GOT3 (cell line): Measurements from ENCODE around the gene ST6GAL1.
"Not testable (repeated sequence)": the region's sequence is repeated elsewhere in the genome, so short reads cannot be mapped to it uniquely, and the experiment has no call there.

Source experiments
- DNase-seq: peaks from one replicate; lab custom pipeline; 2025; ENCODE audit warnings: mixed read lengths; lab: John Stamatoyannopoulos, UW

ST6GAL1 gene

DNA sequence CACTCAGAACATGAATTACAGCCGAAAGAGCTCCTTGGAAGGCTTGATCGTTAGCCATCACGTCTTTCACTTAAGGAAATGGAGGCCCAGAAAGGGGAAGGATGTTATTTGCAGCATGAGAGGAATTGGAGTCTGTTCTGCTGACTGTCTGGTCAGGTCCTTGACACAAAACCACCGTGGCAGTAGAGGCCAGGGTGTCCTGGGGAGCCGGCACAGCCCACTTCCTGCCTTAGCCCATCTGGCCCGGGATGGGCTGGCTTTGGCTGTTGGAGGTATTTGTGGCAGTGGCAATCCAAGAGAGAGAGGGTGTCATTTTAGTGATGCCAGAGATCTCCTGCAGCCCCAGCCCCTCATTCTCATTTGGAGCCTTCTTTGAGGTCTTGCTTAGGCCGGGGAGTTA is 37.4 kb downstream of the ST6GAL1 start:
- DNase-seq: no peak

DNA sequence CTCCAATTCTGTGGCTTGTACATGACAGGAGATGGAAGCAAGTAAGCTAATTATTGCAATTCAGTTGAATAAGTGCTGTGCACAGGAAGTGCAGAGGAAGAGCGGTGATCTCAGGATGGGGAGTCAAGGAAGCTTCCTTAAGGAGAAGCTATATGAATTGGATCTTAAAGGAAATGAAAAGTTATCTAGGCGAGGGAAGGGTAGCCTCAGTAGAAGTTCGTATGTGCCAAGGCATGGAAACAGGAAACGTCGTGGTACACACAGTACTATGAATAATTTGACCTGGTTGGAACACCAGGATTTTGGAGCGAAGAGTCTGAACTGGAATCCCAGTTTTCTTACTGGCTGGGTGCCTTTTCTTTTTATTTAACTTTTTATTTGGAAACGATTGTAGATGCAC is 39.3 kb downstream of the ST6GAL1 start:
- DNase-seq: no peak

DNA sequence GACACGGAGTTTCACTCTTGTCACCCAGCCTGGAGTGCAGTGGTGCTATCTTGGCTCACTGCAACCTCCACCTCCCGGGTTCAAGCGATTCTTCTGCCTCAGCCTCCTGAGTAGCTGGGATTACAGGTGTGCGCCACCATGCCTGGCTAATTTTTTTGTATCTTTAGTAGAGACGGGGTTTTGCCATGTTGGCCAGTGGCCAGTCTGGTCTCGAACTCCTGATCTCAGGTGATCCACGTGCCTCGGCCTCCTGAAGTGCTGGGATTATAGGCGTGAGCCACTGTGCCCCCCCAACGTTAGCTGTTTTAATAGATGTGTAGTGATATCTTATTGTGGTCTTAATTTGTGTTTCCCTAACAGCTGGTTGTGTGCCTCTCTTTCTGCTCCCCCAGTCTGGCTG is 40.8 kb downstream of the ST6GAL1 start:
- DNase-seq: not testable (repeated sequence)

DNA sequence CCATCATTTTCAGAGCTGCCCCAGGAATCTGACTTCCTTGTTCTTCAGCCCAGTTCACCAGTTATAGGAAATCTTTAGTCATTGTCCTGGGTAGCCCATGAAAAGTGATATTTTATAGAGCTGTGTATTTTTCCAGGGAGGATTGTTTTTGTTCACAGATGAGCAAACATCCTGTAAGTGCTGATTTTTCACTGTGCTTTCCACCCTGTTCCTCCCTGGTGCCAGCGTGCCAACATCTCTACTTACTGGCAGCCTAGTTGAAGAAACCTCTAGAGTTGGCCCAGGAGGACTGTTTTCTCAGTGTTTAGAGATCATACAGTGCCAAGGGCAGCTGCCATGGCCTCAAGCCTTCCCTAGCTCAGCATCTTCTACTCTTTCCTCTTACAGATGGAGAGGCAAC is 41.3 kb downstream of the ST6GAL1 start:
- DNase-seq: no peak

DNA sequence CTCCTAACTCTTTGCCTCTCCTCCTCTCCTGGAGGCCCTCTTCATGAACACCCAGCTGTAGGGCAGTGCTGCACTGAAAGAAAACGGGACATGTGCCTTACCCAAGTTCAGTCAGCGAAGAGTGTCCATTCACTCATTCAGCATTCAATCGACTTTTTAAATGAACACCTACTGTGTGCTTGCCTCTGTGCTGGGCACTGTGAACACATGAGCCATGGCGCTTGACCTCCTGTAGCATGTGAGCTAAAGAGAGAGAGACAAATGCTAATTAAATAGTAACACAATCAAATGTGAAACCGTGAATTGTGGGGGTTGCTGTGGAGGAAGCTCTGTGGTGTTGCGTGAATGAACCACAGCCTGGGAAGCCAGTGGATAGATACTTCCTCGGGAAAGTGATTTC is 43.4 kb downstream of the ST6GAL1 start:
- no peak for DNase-seq

DNA sequence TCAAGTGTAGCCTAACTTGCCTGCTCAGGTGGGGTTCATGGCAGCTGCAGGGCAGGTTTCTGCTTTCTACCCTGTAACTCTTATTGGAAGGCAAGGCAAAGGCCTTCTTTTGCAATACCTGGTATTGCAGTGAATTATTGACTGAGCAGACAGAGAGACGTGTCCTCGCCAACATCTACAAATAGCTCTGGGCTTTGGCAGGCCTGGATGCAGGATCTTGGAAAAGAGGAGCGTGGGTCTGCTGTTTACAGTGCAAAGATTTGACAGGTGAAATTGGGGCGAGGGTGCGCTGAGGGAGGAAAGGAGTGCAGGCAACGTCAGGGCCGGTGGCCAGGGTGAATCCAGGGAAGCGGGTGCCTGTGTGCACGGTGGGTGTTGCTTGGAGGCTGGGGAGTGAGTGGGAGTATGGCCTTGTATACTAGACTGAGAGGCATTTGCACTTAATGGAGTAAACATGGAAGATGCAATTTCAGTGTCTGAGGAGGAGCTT is 44.5 kb downstream of the ST6GAL1 start:
- no peak for DNase-seq

DNA sequence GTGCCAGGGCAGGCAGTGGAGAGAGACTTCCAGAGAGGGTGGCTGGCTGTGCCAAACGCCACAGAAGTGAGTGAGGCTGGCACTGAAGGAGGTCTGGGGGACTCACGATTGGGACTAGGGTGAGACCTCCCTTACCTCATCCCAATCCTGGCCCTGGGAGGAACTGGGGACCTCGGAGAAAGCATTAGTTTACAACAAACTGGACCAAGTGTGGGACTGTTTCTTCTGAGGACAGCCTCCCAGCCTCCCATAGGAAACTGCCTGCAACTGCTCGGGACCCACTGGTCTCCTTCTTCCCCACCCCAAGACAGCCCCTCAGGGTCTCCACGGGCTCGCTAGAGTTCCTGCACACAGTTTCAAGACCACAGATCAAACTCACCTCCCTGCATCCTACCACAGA is 45.4 kb downstream of the ST6GAL1 start:
- no peak for DNase-seq

DNA sequence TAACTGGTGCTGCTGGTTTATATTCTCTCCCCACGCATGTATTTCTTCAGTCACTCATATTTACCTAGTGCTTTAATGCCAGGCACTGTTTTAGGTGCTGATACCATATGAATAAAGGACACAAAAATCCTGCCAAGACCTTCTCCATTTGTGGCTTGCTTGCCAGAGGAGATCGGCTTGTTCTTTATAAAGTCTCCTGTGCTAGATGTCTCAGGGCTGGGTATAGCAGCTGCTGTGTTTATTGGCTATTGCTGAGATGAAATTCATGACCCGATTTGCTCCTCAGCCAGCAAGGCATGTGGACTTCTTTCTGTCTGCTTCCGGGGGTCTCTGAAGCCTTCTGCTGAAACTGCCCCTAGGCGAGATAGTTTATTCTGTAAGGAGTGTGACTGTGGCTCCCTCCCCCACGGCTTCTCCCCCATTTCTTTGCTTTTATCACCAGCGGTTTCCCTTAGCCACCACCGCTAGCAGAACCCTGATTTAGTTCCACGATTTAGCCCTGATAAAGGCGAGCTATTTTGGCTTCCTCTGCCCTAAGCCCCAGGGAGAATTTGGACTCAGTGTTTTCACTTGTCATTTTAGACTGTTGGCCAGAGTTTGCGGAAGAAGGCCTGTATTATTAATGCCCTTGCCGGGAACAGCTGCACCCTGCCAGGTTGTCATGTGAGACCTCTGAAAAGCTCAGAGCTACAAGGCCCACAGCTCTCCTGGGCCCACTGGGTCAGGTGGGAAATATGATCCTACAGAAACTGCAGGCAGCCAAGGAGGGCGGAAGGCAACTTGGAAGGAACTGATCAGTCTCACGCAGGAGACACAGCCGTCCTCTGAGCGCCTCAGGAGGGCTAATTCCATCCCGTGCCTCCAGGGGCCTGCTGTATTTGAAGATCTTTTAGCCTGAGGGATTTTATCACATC is 46.8 kb downstream of the ST6GAL1 start:
- no peak for DNase-seq

DNA sequence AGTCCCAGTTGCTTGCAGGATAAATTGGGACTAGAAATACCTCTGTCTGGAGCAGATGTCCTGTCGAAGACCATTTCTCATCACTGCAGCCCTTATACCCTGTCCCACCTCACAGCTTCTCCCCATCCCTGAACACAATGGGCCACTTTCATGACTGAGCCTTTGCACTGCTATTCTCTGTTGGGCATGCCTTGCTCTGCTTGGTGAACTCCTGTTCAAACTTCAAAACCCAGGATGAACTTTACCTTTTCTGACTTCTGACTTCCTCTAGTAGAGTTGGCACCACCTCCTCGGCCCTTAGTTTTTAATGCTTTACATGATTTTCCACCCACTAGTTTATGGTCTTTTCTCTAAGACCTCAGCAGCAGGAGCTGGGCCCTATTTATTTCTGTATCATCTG is 48.4 kb downstream of the ST6GAL1 start:
- no peak for DNase-seq

DNA sequence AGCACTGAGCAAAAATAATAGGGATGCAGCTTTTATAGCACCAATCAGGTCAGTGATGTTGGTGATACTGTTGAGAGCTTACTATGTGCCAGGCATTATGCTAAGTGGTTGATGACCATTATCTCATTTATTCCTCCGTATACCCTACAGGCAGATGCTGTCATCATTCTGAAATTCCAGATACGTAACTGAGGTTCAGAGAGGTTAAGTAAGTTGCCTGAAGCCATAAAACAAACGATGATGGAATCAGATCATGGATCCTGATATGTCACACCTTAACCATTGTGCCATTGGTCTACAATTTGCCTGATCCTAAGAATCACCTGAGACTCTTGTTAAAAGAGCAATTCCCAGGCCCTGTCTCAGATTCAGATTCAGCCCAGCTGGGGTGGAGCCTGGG is 49.5 kb downstream of the ST6GAL1 start:
- DNase-seq: no peak

DNA sequence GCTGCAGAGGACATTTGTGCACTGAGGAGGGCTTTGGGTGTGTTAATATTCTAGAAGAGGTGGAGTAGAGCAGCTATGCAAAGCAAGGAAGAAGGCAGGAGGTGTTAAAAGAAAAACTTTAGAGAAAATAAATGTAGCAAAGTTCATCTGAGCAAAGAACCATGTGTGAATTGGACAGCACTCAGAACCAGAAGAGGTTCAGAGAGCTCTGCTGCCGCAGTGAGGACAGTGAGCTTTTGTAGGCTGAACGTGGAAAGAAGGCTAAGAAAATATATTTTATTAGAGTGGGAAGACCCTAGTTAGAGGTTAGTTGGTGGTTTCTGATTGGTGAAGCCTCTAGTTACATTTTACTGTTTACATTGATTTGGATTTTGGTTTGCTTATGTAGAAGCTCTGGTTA is 50.7 kb downstream of the ST6GAL1 start:
- DNase-seq: no peak

DNA sequence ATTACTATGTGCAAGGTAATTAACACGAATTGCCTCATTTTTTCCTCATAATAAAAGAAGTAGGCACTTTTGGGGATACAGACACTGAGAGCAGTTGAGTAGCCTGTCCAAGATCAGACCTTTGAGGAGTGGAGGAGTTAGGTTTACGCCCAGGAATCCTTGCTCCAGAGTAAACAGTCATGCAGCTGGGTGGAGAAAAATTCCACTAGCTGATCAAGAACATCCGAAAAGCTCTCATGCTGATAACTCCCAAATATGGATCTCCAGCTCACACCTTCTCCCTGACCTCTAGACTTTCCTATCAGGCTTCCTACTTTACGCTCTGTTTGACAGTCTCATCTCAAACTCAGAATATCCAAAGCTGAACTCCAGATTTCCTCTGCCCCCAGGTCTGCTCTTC is 53.3 kb downstream of the ST6GAL1 start:
- DNase-seq: no peak

DNA sequence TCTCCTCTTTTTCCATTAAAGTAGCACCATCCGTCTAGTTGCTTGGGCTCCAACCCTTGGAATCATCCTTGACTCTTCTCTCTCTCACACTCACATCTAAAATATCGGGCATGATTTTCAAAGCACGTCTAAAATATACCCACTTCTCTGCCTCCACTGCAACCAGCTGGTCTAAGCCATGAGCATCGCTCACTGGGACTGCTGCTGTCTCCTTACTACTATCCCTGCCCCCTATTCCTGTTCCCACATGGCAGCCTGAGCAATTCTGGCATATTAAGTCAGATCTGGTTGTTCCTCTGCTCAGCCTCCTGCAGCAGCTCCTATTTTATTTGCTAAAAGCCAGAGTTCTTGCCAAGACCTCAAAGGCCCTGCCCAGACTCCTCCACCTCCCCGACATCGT is 53.7 kb downstream of the ST6GAL1 start:
- no peak for DNase-seq

DNA sequence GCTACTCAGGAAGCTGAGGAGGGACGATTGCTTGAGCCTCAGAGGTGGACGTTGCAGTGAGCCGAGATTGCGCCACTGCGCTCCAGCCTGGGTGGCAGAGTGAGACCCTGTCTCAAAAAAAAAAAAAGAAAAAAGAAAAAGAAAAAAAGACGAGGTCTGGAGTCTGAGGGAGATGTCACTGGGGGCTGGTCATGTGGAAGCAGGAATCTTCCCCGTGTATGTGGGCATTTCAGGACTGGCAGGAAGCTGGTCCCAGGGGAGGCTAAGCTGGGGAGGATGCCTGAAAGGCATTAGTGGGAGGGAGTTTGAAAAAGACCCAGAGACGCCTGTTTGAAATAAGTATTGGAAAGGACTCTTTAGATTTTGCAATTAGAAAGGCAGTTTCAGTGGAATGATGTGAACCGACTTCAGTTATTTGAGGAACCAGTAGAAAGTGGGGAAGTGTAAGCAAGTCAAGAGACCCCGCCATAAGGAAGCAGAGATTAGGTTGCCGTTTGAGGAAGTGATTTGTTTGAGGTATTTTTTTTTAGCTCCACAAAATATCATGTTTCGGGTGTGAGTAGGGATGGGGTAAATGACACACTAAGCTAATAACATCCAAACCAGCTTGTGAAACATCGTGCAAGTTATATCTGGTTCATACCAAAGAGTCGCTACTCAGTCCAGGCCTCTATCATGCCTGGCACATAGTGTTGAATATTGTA is 55.5 kb downstream of the ST6GAL1 start:
- DNase-seq: no peak

DNA sequence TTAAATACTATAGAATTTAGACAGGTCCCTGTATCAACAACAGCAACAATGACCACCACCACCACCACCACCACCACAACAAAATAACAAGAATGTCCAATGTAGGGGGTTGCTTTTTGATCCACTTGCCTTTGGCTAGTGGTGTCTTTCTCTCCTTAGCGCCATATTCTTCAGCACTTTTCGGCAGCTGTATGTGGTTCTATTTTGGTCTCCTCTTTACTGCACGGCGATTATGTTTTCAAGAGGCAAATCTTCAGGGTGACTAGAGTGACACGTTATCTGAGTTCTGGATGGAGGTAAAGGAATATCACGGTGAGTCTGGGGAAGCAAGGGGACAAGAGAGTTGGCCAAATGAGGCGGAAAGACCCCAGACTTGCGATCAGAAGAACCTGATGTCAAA is 56.1 kb downstream of the ST6GAL1 start:
- no peak for DNase-seq

DNA sequence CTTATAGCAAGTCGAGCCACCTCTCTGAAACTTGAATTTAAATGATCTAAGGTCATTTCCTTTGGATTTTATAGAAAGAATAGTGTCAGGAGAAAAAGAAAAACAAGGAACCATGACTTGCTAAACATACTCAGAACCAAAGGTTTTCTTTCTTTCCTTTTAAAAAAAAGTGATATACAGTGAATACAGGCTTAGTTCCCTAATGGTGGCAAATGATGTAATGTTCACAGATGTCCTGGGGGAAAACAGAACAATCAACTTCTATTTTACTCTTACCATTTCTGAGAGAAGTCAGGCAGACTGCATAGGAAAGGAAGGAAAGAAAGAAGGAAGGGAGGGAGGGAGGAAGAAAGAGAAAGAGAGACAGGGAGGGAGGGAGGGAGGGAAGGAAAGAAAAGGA is 56.5 kb downstream of the ST6GAL1 start:
- DNase-seq: no peak

DNA sequence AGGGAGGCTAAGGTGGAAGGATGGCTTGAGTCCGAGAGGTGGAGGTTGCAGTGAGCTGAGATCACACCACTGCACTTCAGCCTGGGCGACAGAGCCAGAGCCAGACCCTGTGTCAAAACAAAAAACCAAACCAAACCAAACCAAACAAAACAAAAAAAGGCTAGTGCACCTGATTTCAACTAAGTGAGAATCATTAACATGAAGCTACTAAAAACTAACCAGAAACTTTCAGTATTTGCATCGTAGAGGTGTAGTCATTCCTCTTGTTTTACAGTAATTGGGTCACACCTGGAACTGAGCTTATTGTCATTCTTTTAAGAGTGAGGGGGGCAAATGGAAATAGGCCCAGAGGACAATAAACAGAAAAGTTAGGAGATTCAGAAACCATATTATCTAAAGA is 58.5 kb downstream of the ST6GAL1 start:
- no peak for DNase-seq

DNA sequence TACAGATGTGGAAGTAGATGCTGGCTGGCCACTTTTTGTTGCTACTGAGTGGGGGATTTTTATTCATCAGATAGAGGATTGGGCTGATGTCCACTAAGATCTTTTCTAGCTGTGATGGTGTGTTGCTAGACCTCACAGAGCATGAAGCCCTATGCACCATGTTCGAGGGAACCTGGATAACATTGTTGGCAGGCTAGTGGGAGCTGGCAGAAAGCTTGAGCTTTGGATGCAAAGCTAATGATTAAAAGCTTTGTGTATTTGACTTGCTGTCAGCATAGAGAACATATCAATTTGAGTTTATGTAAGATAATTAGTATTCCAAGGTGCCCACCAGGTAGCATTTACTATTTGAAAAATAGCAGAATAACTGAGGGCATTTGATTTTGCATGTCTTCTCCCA is 59.1 kb downstream of the ST6GAL1 start:
- no peak for DNase-seq

DNA sequence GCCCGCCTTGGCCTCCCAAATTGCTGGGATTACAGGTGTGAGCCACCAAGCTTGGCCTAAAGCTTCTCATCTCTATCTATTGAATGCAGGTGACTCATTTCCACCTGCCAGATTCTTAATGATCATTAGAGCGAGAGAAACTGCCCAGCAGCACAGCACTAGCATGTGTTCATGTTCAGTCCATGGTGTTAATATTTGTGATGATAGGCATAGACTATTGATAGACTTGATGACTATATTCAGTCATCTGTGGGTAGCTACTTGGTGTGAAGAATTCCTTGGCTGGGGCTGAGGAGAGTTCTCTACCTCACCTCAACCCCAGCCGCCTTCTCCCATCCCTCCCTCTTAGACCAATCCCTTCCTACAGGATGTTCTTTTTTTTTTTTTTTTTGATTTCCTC is 60.0 kb downstream of the ST6GAL1 start:
- no peak for DNase-seq

DNA sequence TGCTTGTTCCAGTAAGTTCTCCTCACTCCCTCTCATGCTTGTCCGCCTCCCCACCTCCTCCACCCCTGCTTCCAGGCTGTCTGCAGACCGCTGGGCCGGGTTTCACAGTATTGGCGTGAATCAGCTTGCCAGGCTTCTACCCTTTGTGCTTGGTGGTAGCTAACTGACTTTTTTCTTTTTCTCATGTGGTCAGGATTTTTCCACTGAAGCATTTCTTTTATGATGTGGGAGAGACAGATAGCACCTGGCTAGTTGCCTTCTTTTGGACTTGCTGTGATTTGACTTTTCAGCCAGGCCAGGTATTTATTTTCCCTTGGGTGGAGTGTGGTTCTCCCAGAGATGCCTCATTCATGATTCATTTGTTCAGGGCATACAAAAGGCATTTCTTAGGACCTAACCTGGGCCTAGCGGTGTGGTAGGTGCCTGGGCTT is 60.6 kb downstream of the ST6GAL1 start:
- no peak for DNase-seq

DNA sequence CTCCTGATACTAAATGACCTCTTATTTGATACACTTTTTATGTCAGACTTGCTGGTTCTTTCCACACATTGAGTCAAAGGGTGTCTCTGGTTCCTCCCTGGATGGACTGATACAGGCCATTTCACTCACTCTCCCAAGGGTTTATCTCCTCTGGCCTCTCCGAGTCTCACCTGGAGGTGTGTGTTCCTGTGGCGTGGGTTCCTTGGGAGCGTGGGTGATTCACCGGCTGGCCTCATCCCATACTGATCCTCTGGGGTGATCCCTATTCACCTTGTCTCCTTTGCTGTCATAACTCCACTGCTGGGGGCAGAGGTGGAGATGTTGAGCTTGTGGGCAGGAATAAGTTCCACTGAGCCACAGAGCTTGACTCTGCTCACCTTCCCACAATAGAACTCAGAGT is 61.1 kb downstream of the ST6GAL1 start:
- no peak for DNase-seq

DNA sequence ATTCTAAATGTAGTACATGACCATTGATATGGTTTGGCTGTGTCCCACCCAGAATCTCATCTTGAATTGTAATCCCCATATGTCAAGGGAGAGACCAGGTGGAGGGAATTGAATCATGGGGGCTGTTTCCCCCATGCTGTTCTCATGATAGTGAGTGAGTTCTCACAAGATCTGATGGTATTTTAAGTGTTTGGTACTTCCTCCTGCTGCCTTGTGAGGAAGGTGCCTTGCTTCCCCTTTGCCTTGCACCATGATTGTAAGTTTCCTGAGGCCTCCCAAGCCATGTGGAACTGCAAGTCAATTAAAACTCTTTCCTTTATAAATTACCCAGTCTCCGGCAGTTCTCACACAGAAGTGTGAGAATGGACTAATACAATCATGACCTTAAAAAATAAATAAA is 61.8 kb downstream of the ST6GAL1 start:
- not testable (repeated sequence) for DNase-seq

DNA sequence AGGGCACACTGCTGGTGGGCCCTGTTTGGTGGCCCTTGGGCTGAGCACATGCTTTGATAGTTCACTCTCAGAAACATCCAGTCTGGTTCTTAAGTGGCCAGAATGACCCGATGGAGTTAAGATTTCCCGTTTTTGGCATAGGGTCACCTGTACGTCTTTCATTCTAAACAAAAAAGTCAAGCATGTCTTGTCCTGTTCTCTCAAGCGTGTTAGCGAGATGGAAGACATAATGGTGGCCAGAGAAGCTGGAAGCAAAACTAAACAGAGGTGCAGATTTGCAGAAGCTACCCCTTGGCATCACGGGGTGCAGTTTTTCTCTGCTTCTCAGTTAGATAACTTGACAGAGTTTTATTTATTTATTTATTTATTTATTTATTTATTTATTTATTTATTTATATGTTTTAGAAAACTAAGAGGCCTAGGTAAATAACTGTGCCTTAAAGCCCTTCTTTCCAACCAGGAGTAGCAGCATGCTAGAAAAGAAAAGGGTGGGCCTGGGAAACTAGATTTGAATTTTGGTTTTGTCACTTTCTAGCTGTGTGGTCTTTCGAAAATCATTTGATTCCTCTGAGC is 63.0 kb downstream of the ST6GAL1 start:
- DNase-seq: no peak
